GM23338 (cell line): ENCODE results near the gene CHRNA4. TPM values are rescaled to one million over a fixed set of nuclear protein-coding genes. Genes with fewer than 3 reads are reported as not detected.

Experiments
- ATAC-seq: fragments of 200-7000 bp; cut with Tn5 transposase; 3 replicates; pipeline ENCODE4 v1.9.1; 2020
- DNase-seq: peaks from one replicate; pipeline ENCODE4 v3.0.0-alpha.2; 2015; ENCODE audit warnings: low spot score
- H2AFZ ChIP-seq: fragments of 200-600 bp; sonication (generic); 2 replicates; pipeline ENCODE4 v1.8.0; 2016; ENCODE audit warnings: antibody characterized with exemption, mild to moderate bottlenecking, moderate library complexity
- H3F3A ChIP-seq: fragments of 200-600 bp; sonication (generic); replicated peaks from 2 replicates; pipeline ENCODE4 v1.8.0; 2017; ENCODE audit warnings: antibody characterized with exemption, mixed run types, low read depth
- H3K27ac ChIP-seq: fragments of 200-600 bp; sonication (generic); 2 replicates; pipeline ENCODE4 v1.6.1; 2016; ENCODE audit warnings: low read depth
- H3K27me3 ChIP-seq: fragments of 200-600 bp; sonication (generic); 2 replicates; pipeline ENCODE4 v1.8.0; 2016; ENCODE audit warnings: mild to moderate bottlenecking, mixed run types, moderate library complexity; ENCODE audit not compliant: insufficient read depth
- H3K36me3 ChIP-seq: fragments of 200-600 bp; sonication (generic); 2 replicates; pipeline ENCODE4 v1.8.0; 2016; ENCODE audit warnings: mild to moderate bottlenecking; ENCODE audit not compliant: insufficient read depth
- H3K4me1 ChIP-seq: fragments of 200-600 bp; sonication (generic); 2 replicates; pipeline ENCODE4 v1.8.0; 2016; ENCODE audit warnings: mild to moderate bottlenecking, moderate library complexity; ENCODE audit not compliant: insufficient read depth
- H3K4me2 ChIP-seq: fragments of 200-600 bp; sonication (generic); 2 replicates; pipeline ENCODE4 v1.7.1; 2017; ENCODE audit warnings: mixed run types
- H3K4me3 ChIP-seq: fragments of 200-600 bp; sonication (generic); 2 replicates; pipeline ENCODE4 v1.6.1; 2016; ENCODE audit warnings: mixed run types
- H3K79me2 ChIP-seq: fragments of 200-600 bp; sonication (generic); replicated peaks from 2 replicates; pipeline ENCODE4 v1.8.0; 2017; ENCODE audit warnings: mild to moderate bottlenecking; ENCODE audit not compliant: insufficient read depth
- H3K9me2 ChIP-seq: fragments of 200-600 bp; sonication (generic); 2 replicates; pipeline ENCODE4 v1.8.0; 2017; ENCODE audit not compliant: insufficient read depth
- H4K20me1 ChIP-seq: fragments of 200-600 bp; sonication (generic); replicated peaks from 2 replicates; pipeline ENCODE4 v1.8.0; 2017; ENCODE audit warnings: mild to moderate bottlenecking; ENCODE audit not compliant: insufficient read depth
- H3K27ac Mint-ChIP-seq: 2 replicates; pipeline ENCODE4 v1.8.0; 2020; ENCODE audit warnings: inconsistent platforms, mild to moderate bottlenecking, moderate library complexity, mixed read lengths
- H3K27me3 Mint-ChIP-seq: 3 replicates; pipeline ENCODE4 v1.8.0; 2022; ENCODE audit warnings: low read depth, mild to moderate bottlenecking, moderate library complexity, mixed read lengths, inconsistent platforms; ENCODE audit not compliant: insufficient read depth, poor library complexity
- H3K36me3 Mint-ChIP-seq: 3 replicates; pipeline ENCODE4 v1.8.0; 2021; ENCODE audit warnings: low read depth, mild to moderate bottlenecking, inconsistent platforms, moderate library complexity, mixed read lengths
- H3K4me1 Mint-ChIP-seq: 3 replicates; pipeline ENCODE4 v1.8.0; 2020; ENCODE audit warnings: mild to moderate bottlenecking, inconsistent platforms, mixed read lengths
- H3K4me3 Mint-ChIP-seq: 3 replicates; pipeline ENCODE4 v1.8.0; 2021; ENCODE audit warnings: moderate library complexity, mild to moderate bottlenecking, inconsistent platforms, mixed read lengths
- H3K9me3 Mint-ChIP-seq: 3 replicates; pipeline ENCODE4 v1.8.0; 2020; ENCODE audit warnings: moderate library complexity, mild to moderate bottlenecking, inconsistent platforms, mixed read lengths
- CREB1 ChIP-seq: fragments of 250-450 bp; sonication (Bioruptor Pico); IDR thresholded peaks from 2 replicates; pipeline ENCODE4 v1.5.0; 2020; ENCODE audit warnings: low read depth, mild to moderate bottlenecking, moderate library complexity
- CTCF ChIP-seq, 2 experiments: fragments of 200-600 bp in 1 of 2; sonication (generic) in 1 of 2; conservative IDR thresholded peaks; 2 replicates each; pipeline versions ENCODE4 v1.5.1 to v1.6.1; 2016 to 2017; ENCODE audit warnings: antibody characterized with exemption in 2 of 2, low read depth in 2 of 2, mild to moderate bottlenecking in 2 of 2, moderate library complexity in 1 of 2
- ETS1 ChIP-seq: IDR thresholded peaks from 2 replicates; pipeline ENCODE4 v1.6.1; 2016; ENCODE audit warnings: antibody characterized with exemption
- EZH2 ChIP-seq: fragments of 200-600 bp; sonication (generic); IDR thresholded peaks from one replicate; pipeline ENCODE4 v1.8.0; 2017; ENCODE audit warnings: antibody characterized with exemption, mild to moderate bottlenecking, low read depth; ENCODE audit not compliant: unreplicated experiment
- EZH2phosphoT487 ChIP-seq: fragments of 200-600 bp; sonication (generic); IDR thresholded peaks from one replicate; pipeline ENCODE4 v1.8.1; 2018; ENCODE audit warnings: antibody characterized with exemption; ENCODE audit not compliant: unreplicated experiment
- JUNB ChIP-seq: IDR thresholded peaks from one replicate; pipeline ENCODE4 v1.6.1; 2016; ENCODE audit warnings: antibody characterized with exemption; ENCODE audit not compliant: unreplicated experiment
- NANOG ChIP-seq: IDR thresholded peaks from 2 replicates; pipeline ENCODE4 v1.6.1; 2016; ENCODE audit warnings: antibody characterized with exemption, borderline replicate concordance
- POLR2AphosphoS5 ChIP-seq: IDR thresholded peaks from 2 replicates; pipeline ENCODE4 v1.6.1; 2016; ENCODE audit warnings: antibody characterized with exemption, low read depth
- REST ChIP-seq: IDR thresholded peaks from one replicate; pipeline ENCODE4 v1.6.1; 2018; ENCODE audit warnings: antibody characterized with exemption; ENCODE audit not compliant: unreplicated experiment
- STAT1 ChIP-seq: IDR thresholded peaks from one replicate; pipeline ENCODE4 v1.6.1; 2016; ENCODE audit warnings: antibody characterized with exemption; ENCODE audit not compliant: unreplicated experiment
- ZNF114 ChIP-seq: fragments of 250-450 bp; sonication (Bioruptor Pico); IDR thresholded peaks from 2 replicates; pipeline ENCODE4 v1.5.0; 2020; ENCODE audit warnings: mild to moderate bottlenecking, moderate library complexity
- ZNF331 ChIP-seq: fragments of 250-450 bp; sonication (Bioruptor Pico); IDR thresholded peaks from 2 replicates; pipeline ENCODE4 v1.5.0; 2020; ENCODE audit warnings: low read depth, mild to moderate bottlenecking, moderate library complexity
- ZNF462 ChIP-seq: fragments of 250-450 bp; sonication (Bioruptor Pico); IDR thresholded peaks from 2 replicates; pipeline ENCODE4 v1.5.0; 2020; ENCODE audit warnings: mild to moderate bottlenecking, moderate library complexity
- polyA plus RNA-seq: library from polyadenylated mRNA; unstranded; fragments of >200 nt; fragmentation: Nextera tagmentation; extraction: Ambion mirVana; gene quantifications from 2 replicates; pipeline ENCODE4 v1.2.1, GENCODE V29; 2016
- total RNA-seq: library from RNA; depleted of rRNA; stranded (reverse); fragments of >200 nt; shearing (Covaris generic); gene quantifications from 2 replicates; pipeline ENCODE4 v1.2.3, GENCODE V29; 2014

Gene CHRNA4
- total and polyA plus RNA-seq, 2 experiments from 2014 or later: 2.7 to 3.9 TPM

- TF ChIP-seq EZH2 (no peak), CTCF (conservative IDR thresholded peaks at IDR 0.05; ENCODE audit: low read depth in 2 of 2) (no peak), ZNF462 (no peak), EZH2phosphoT487 (no peak), STAT1 (no peak), REST (no peak), CREB1 (CRISPR knock-in tag) (no peak), ETS1 (no peak), NANOG (no peak), ZNF331 (CRISPR knock-in tag) (no peak), POLR2AphosphoS5 (no peak), ZNF114 (CRISPR knock-in tag) (no peak), JUNB (no peak)
- Histone ChIP-seq H3K4me3 (no peak overlapping the region), H3K4me2 (no peak overlapping the region), H3K79me2 (no peaks in the 10 kb centered on the region), H3K4me1 (peaks cover 17% of the 10 kb centered on the region), H3K27me3 (no peaks in the 10 kb centered on the region), H3K36me3 (no peaks in the 10 kb centered on the region), H2AFZ (no peak overlapping the region), H3F3A (peaks cover 6% of the 10 kb centered on the region; the same call in 1 of the 2 replicates), H3K9me2 (no peaks in the 10 kb centered on the region), H4K20me1 (no peaks in the 10 kb centered on the region), H3K27ac (no peak overlapping the region)
- Mint-ChIP-seq H3K27ac (no peak overlapping the region), H3K27me3 (peaks cover 22% of the 10 kb centered on the region), H3K36me3 (peaks cover 10% of the 10 kb centered on the region), H3K4me1 (peaks cover 25% of the 10 kb centered on the region), H3K9me3 (peaks cover 13% of the 10 kb centered on the region), H3K4me3 (no peak overlapping the region)
- DNase-seq (no peak), ATAC-seq (no peak)
These were observed 36.1 kb upstream of the CHRNA4 start for GRCh38 chr20:63397155-63397843.
